Activated naive CD8-positive, alpha-beta T cell treated with anti-CD3 and anti-CD28 coated beads, Interleukin-2, amount 10 ng/mL, durations not matched to agents 7 days and 5 days (primary cell): Measurements from ENCODE around the gene ZBTB7C. TPM values are rescaled to one million over a fixed set of nuclear protein-coding genes. Genes with fewer than 3 reads are reported as not detected.

Experiments
- ATAC-seq: fragments of 150-1000 bp; cut with Tn5 transposase; one replicate; pipeline ENCODE4 v1.10.0; 2021; ENCODE audit warnings: low read depth, moderate library complexity
- POLR2A ChIA-PET: fragments of 350-600 bp; sonication (Branson Sonifier 250); formaldehyde crosslinking; loops from one replicate; lab custom pipeline; 2021; ENCODE audit warnings: antibody characterized with exemption; lab: Charles Lee
- DNase-seq: peaks from one replicate; pipeline ENCODE4 v3.0.0; 2021
- H3K27ac Mint-ChIP-seq: one replicate; pipeline ENCODE4 v1.8.0; 2022; ENCODE audit warnings: mild to moderate bottlenecking, mixed read lengths
- H3K27me3 Mint-ChIP-seq: one replicate; pipeline ENCODE4 v1.8.0; 2022; ENCODE audit warnings: mild to moderate bottlenecking, moderate library complexity, mixed read lengths
- H3K36me3 Mint-ChIP-seq: one replicate; pipeline ENCODE4 v1.8.0; 2021; ENCODE audit warnings: mild to moderate bottlenecking, mixed read lengths
- H3K4me1 Mint-ChIP-seq: one replicate; pipeline ENCODE4 v1.8.0; 2021; ENCODE audit warnings: mixed read lengths
- H3K4me3 Mint-ChIP-seq: one replicate; pipeline ENCODE4 v1.8.0; 2022; ENCODE audit warnings: mild to moderate bottlenecking, moderate library complexity, mixed read lengths
- H3K9me3 Mint-ChIP-seq: one replicate; pipeline ENCODE4 v1.8.0; 2021; ENCODE audit warnings: mixed read lengths
- total RNA-seq, 2 experiments: library from RNA; stranded (reverse); gene quantifications; one replicate each; pipeline ENCODE4 v1.2.3, GENCODE V29; 2021

ZBTB7C gene
- total RNA-seq, 2 experiments from 2014 or later = not detected

GRCh38 chr18:48155856-48156255 is 253.3 kb downstream of the ZBTB7C start:
- Mint-ChIP-seq H3K27me3 (peaks cover 30% of the 10 kb centered on the region), H3K4me1 (no peaks in the 10 kb centered on the region), H3K36me3 (no peaks in the 10 kb centered on the region), H3K4me3 (no peak overlapping the region), H3K9me3 (no peaks in the 10 kb centered on the region), H3K27ac (no peak overlapping the region)
- ATAC-seq (no peak), DNase-seq (no peak)
- POLR2A ChIA-PET = no interaction called here

- DNase-seq (no peak), ATAC-seq (no peak)
- Mint-ChIP-seq H3K4me3 (no peak overlapping the region), H3K4me1 (no peaks in the 10 kb centered on the region), H3K27ac (no peak overlapping the region), H3K27me3 (peaks cover 21% of the 10 kb centered on the region), H3K9me3 (no peaks in the 10 kb centered on the region), H3K36me3 (no peaks in the 10 kb centered on the region)
- POLR2A ChIA-PET = no interaction called here
These were observed 254.4 kb downstream of the ZBTB7C start for GRCh38 chr18:48154828-48155227.

- peaks cover 18% of the 10 kb centered on the region for H3K27me3 Mint-ChIP-seq
- POLR2A ChIA-PET = no interaction called here
- no peaks in the 10 kb centered on the region for H3K4me1 Mint-ChIP-seq
- ATAC-seq (no peak), DNase-seq (no peak)
- H3K36me3 Mint-ChIP-seq = no peaks in the 10 kb centered on the region
- no peak overlapping the region for H3K27ac Mint-ChIP-seq
- H3K9me3 Mint-ChIP-seq = no peaks in the 10 kb centered on the region
- no peak overlapping the region for H3K4me3 Mint-ChIP-seq
These were observed 255.3 kb downstream of the ZBTB7C start for GRCh38 chr18:48153613-48154481.

GRCh38 chr18:48152549-48152948 is 256.6 kb downstream of the ZBTB7C start:
- Mint-ChIP-seq H3K4me1 (no peaks in the 10 kb centered on the region), H3K27ac (no peak overlapping the region), H3K36me3 (no peaks in the 10 kb centered on the region), H3K27me3 (peaks cover 11% of the 10 kb centered on the region), H3K4me3 (no peak overlapping the region), H3K9me3 (no peaks in the 10 kb centered on the region)
- POLR2A ChIA-PET = no interaction called here
- ATAC-seq (no peak), DNase-seq (no peak)

- no peaks in the 10 kb centered on the region for H3K9me3 Mint-ChIP-seq
- no peak overlapping the region for H3K4me3 Mint-ChIP-seq
- H3K36me3 Mint-ChIP-seq = no peaks in the 10 kb centered on the region
- DNase-seq = no peak
- ATAC-seq = no peak
- H3K27me3 Mint-ChIP-seq = peaks cover 8% of the 10 kb centered on the region
- H3K27ac Mint-ChIP-seq = no peak overlapping the region
- POLR2A ChIA-PET = no interaction called here
- no peaks in the 10 kb centered on the region for H3K4me1 Mint-ChIP-seq
These were observed 257.6 kb downstream of the ZBTB7C start for GRCh38 chr18:48151421-48152065.

GRCh38 chr18:48149020-48149685 is 260.0 kb downstream of the ZBTB7C start:
- POLR2A ChIA-PET = no interaction called here
- H3K9me3 Mint-ChIP-seq = no peaks in the 10 kb centered on the region
- H3K4me3 Mint-ChIP-seq = no peak overlapping the region
- H3K4me1 Mint-ChIP-seq = no peaks in the 10 kb centered on the region
- H3K36me3 Mint-ChIP-seq = no peaks in the 10 kb centered on the region
- no peak for ATAC-seq
- no peak overlapping the region for H3K27ac Mint-ChIP-seq
- DNase-seq = no peak
- H3K27me3 Mint-ChIP-seq = peaks cover 14% of the 10 kb centered on the region

GRCh38 chr18:48142994-48143393 is 266.2 kb downstream of the ZBTB7C start:
- no peak for ATAC-seq

GRCh38 chr18:48142353-48142752 is 266.8 kb downstream of the ZBTB7C start:
- no peak for DNase-seq
- Mint-ChIP-seq H3K9me3 (no peaks in the 10 kb centered on the region), H3K4me1 (peaks cover 2% of the 10 kb centered on the region), H3K36me3 (no peaks in the 10 kb centered on the region), H3K27me3 (peaks cover 34% of the 10 kb centered on the region), H3K27ac (no peak overlapping the region), H3K4me3 (no peak overlapping the region)
- ATAC-seq = no peak
- POLR2A ChIA-PET = no interaction called here

More at GRCh38 chr18:48142994-48143393, 266.2 kb downstream of the ZBTB7C start:
- no peak for DNase-seq
- peaks cover 27% of the 10 kb centered on the region for H3K27me3 Mint-ChIP-seq
- no peak overlapping the region for H3K27ac Mint-ChIP-seq
- no peaks in the 10 kb centered on the region for H3K36me3 Mint-ChIP-seq
- POLR2A ChIA-PET = no interaction called here
- no peak overlapping the region for H3K4me3 Mint-ChIP-seq
- H3K9me3 Mint-ChIP-seq = no peaks in the 10 kb centered on the region
- no peaks in the 10 kb centered on the region for H3K4me1 Mint-ChIP-seq

GRCh38 chr18:48140731-48141130 is 268.5 kb downstream of the ZBTB7C start:
- POLR2A ChIA-PET = no interaction called here
- no peaks in the 10 kb centered on the region for H3K9me3 Mint-ChIP-seq
- no peaks in the 10 kb centered on the region for H3K36me3 Mint-ChIP-seq
- H3K27me3 Mint-ChIP-seq = peaks cover 44% of the 10 kb centered on the region
- no peak for ATAC-seq
- H3K27ac Mint-ChIP-seq = no peak overlapping the region
- H3K4me3 Mint-ChIP-seq = no peak overlapping the region
- no peak for DNase-seq
- H3K4me1 Mint-ChIP-seq = peaks cover 5% of the 10 kb centered on the region

- ATAC-seq (no peak), DNase-seq (no peak)
- Mint-ChIP-seq H3K27ac (no peak overlapping the region), H3K27me3 (peaks cover 48% of the 10 kb centered on the region), H3K4me1 (peaks cover 5% of the 10 kb centered on the region), H3K36me3 (no peaks in the 10 kb centered on the region), H3K9me3 (no peaks in the 10 kb centered on the region), H3K4me3 (no peak overlapping the region)
- POLR2A ChIA-PET = interaction anchor here (0.5 to 0.6 kb wide), 2 partner anchors 328 to 1345 kb away, joined by 3 read pairs; no protein-coding TSS in a partner anchor
These were observed 269.5 kb downstream of the ZBTB7C start for GRCh38 chr18:48139431-48140347.

GRCh38 chr18:48138660-48139430 is 270.3 kb downstream of the ZBTB7C start:
- no peaks in the 10 kb centered on the region for H3K9me3 Mint-ChIP-seq
- no peaks in the 10 kb centered on the region for H3K36me3 Mint-ChIP-seq
- H3K4me3 Mint-ChIP-seq = no peak overlapping the region
- peaks cover 52% of the 10 kb centered on the region for H3K27me3 Mint-ChIP-seq
- POLR2A ChIA-PET = interaction anchor here (0.5 kb wide), 1 partner anchor 1346 kb away, joined by 3 read pairs; no protein-coding TSS in a partner anchor
- H3K4me1 Mint-ChIP-seq = peaks cover 5% of the 10 kb centered on the region
- H3K27ac Mint-ChIP-seq = no peak overlapping the region
- no peak for ATAC-seq
- DNase-seq = no peak

GRCh38 chr18:48138210-48138609 is 271.0 kb downstream of the ZBTB7C start:
- H3K27ac Mint-ChIP-seq = no peak overlapping the region
- H3K4me3 Mint-ChIP-seq = no peak overlapping the region
- no peaks in the 10 kb centered on the region for H3K36me3 Mint-ChIP-seq
- ATAC-seq (no peak), DNase-seq (no peak)
- H3K4me1 Mint-ChIP-seq = peaks cover 5% of the 10 kb centered on the region
- POLR2A ChIA-PET = no interaction called here
- no peaks in the 10 kb centered on the region for H3K9me3 Mint-ChIP-seq
- peaks cover 59% of the 10 kb centered on the region for H3K27me3 Mint-ChIP-seq
